ENCODE results near the gene MRPL23.

DNA sequence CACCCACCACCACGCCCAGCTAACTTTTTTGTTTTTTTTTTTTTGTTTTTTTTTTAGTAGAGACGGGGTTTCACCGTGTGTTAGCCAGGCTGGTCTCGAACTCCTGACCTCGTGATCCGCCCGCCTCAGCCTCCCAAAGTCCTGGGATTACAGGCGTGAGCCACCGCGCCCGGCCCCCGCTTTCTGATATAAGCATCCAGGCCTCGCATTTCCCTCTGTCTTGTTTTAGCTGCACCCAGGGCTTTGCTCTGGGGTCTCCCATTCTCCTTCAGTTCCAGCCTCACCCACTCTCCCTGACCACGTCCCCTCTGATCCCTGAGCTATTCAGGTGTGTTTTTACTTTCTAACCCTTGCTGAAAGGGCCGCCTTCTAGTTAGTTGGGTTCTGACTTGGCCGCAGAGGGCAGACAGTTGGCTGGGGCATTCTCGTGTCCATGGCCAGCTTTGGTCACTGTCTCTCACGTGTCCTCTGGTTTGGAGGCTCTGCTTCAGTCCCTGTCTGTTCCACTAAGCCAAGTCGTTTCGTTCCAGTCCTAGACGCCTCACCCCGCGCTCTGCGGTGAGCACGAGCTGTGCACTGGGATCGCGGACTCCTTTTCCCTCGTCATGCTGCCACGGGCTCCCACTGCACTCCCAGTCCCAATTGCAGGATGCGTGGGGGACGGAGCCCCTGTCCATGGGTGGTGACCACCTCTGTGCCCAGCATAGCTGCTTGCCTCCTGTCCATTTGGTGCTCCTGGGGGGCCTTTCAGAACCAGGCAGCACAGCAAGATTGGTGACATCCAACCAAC, 33.7 kb upstream of the MRPL23 start:
- TF ChIP-seq, protein P1, sequence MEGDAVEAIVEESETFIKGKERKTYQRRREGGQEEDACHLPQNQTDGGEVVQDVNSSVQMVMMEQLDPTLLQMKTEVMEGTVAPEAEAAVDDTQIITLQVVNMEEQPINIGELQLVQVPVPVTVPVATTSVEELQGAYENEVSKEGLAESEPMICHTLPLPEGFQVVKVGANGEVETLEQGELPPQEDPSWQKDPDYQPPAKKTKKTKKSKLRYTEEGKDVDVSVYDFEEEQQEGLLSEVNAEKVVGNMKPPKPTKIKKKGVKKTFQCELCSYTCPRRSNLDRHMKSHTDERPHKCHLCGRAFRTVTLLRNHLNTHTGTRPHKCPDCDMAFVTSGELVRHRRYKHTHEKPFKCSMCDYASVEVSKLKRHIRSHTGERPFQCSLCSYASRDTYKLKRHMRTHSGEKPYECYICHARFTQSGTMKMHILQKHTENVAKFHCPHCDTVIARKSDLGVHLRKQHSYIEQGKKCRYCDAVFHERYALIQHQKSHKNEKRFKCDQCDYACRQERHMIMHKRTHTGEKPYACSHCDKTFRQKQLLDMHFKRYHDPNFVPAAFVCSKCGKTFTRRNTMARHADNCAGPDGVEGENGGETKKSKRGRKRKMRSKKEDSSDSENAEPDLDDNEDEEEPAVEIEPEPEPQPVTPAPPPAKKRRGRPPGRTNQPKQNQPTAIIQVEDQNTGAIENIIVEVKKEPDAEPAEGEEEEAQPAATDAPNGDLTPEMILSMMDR (conservative IDR thresholded peaks at IDR 0.05; ENCODE audit: low read depth, low read length): no peak
- no peak for TF ChIP-seq EZH2 (IDR thresholded peaks at IDR 0.05; ENCODE audit: low read length, unreplicated experiment)
